IPS-18a (cell line): ENCODE measurements around the gene TBC1D8.

ENCODE experiments used
- H3K27ac ChIP-seq: one replicate; pipeline ENCODE4 v1.5.1; 2013; ENCODE audit warnings: low read length
- H3K27me3 ChIP-seq: one replicate; pipeline ENCODE4 v1.6.1; 2013; ENCODE audit warnings: mild to moderate bottlenecking, low read length; ENCODE audit not compliant: control insufficient read depth, insufficient read depth
- H3K36me3 ChIP-seq: one replicate; pipeline ENCODE4 v1.6.1; 2013; ENCODE audit warnings: low read depth, low read length; ENCODE audit not compliant: control insufficient read depth
- H3K4me1 ChIP-seq: one replicate; pipeline ENCODE4 v1.6.1; 2013; ENCODE audit warnings: low read depth, low read length; ENCODE audit not compliant: control insufficient read depth
- H3K4me3 ChIP-seq: one replicate; pipeline ENCODE4 v1.5.1; 2013; ENCODE audit warnings: low read length
- H3K9ac ChIP-seq: one replicate; pipeline ENCODE4 v1.6.1; 2013; ENCODE audit warnings: mild to moderate bottlenecking, low read length, moderate library complexity
- H3K9me3 ChIP-seq: one replicate; pipeline ENCODE4 v1.6.1; 2013; ENCODE audit warnings: low read depth, low read length; ENCODE audit not compliant: control insufficient read depth

Gene TBC1D8

DNA sequence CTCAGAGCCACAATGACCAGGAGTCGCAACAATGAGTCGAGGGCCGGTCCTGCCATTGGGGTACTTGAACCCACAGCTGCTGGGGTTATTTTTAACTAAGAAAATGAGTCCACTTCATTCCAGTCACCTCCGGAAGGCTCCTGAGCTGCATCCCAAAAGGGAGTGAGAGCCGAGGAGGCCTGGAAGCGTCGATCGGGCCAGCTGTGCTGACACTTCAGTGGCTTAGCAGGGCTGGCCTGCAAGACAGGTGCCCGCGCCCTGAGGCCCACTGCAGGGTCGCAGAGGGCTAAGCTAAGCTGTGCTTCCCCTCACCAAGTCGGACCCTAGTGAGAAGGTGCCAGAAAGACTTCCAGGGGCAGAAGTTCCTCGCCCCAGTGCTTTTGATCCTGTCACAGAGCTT lies 21.1 kb downstream of the TBC1D8 start:
- Histone ChIP-seq H3K4me3 (no peak overlapping the region), H3K27ac (no peak overlapping the region), H3K9ac (no peak overlapping the region), H3K36me3 (no peaks in the 10 kb centered on the region), H3K27me3 (no peaks in the 10 kb centered on the region), H3K4me1 (peaks cover under 1% of the 10 kb centered on the region), H3K9me3 (no peaks in the 10 kb centered on the region)

DNA sequence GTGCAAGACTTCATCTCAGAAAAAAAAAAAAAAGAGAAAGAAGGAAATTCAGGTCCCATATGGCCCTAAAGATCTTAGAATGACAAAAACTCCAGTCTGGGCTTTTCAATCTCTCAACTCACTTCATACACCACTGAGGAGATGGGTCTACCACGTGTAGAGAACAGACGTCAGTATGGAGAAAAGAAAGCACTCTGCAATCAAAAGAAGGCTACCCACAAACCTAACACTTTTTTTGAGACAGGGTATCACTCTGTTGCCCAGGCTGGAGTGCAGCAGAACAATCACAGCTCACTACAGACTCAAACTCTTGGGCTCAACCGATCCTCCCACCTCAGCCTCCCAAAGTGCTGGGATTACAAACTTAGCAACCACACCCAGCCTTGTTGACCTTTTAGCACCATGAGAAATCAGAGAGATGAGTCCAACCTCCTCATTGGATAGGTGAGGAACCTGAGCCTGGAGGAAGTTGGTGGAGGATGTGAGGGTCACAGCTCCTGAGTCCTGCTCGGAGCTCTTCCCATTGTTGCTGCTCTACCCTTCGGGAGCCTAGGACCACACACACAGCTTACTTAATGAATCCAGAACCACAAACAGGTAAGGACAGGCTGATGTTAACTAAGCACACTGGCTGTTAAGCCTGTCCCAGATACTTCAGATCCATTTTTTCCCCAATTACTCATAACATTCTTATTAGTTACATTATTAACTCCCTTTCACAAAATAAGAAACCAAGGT lies 23.7 kb downstream of the TBC1D8 start:
- no peaks in the 10 kb centered on the region for H3K27me3 ChIP-seq
- peaks cover 8% of the 10 kb centered on the region for H3K4me1 ChIP-seq
- H3K9ac ChIP-seq = no peak overlapping the region
- H3K27ac ChIP-seq = no peak overlapping the region
- H3K9me3 ChIP-seq = no peaks in the 10 kb centered on the region
- H3K36me3 ChIP-seq = no peaks in the 10 kb centered on the region
- H3K4me3 ChIP-seq = no peak overlapping the region

DNA sequence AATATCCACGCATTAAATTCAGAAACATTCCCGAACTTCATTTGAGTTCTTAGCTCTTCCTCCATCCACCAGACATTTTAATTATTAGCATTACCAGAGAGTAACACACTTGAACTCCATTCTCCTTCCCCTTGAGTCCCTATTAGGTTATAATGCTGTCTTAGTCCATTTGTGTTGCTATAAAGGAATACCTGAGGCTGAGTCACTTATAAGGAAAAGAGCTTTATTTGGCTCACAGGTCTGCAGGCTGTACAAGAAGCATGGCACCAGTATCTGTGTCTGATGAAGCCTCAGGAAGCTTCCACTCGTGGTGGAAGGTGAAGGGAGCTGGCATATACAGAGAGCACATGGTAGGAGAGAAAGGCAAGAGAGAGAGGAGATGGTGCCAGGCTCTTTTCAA lies 25.4 kb downstream of the TBC1D8 start:
- Histone ChIP-seq H3K27ac (no peak overlapping the region), H3K27me3 (no peaks in the 10 kb centered on the region), H3K36me3 (no peaks in the 10 kb centered on the region), H3K4me3 (no peak overlapping the region), H3K9ac (no peak overlapping the region), H3K4me1 (peaks cover 8% of the 10 kb centered on the region), H3K9me3 (no peaks in the 10 kb centered on the region)

DNA sequence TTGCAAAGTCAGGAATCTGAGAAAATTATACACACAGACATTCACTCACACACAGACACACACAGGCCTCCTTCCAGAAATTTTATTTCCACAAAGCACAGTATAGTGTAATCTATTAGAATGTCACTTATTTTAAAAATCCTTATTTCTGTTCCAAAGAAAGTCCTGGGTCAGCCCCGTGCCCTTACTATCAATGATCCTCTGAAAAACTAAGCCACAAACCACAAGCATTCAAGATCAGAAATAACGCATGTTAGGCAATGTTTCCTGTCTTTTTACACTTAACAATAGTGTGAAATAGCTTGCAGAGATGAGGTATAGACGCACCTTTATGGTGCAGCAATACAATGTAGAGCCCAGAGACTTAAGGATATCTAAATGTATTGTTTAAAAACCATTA lies 25.8 kb downstream of the TBC1D8 start:
- H3K36me3 ChIP-seq = no peaks in the 10 kb centered on the region
- H3K9me3 ChIP-seq = no peaks in the 10 kb centered on the region
- no peak overlapping the region for H3K9ac ChIP-seq
- no peak overlapping the region for H3K4me3 ChIP-seq
- H3K27ac ChIP-seq = no peak overlapping the region
- no peaks in the 10 kb centered on the region for H3K27me3 ChIP-seq
- H3K4me1 ChIP-seq = peaks cover 8% of the 10 kb centered on the region

DNA sequence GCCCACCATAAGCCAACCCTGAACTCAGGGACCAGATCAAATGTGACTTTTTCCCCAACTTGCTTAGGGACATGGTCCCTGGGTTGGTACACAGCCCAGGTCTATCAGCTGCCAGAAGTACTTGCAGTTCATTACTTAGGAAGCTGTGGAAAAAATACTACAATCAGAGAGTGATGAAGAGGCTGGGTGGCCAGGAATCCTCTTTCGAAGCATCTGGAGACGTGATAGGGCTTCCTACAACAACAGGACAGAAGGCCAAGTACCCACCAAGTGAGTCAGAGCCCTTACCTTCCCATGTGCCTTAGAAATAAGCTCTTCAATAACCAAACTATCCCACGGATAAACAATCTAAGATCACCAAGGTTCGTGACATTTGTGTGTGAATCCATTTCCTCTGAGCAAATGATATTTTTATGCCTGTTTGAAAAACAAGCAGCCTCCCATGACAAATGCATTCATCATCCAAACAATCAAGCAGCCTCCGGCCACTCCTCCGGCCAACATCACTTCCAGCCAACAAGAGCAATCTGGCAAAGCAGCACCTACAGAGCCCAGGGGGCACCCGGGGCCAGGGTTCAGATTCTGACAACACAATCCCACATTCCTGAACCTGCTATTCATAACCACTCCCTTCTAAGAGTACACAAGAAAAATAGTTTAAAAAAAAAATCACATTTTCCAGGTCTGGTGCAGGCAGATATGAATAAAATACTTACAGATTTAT lies 26.4 kb downstream of the TBC1D8 start:
- Histone ChIP-seq H3K36me3 (no peaks in the 10 kb centered on the region), H3K9ac (no peak overlapping the region), H3K27ac (no peak overlapping the region), H3K4me3 (no peak overlapping the region), H3K27me3 (no peaks in the 10 kb centered on the region), H3K4me1 (peaks cover 8% of the 10 kb centered on the region), H3K9me3 (no peaks in the 10 kb centered on the region)

DNA sequence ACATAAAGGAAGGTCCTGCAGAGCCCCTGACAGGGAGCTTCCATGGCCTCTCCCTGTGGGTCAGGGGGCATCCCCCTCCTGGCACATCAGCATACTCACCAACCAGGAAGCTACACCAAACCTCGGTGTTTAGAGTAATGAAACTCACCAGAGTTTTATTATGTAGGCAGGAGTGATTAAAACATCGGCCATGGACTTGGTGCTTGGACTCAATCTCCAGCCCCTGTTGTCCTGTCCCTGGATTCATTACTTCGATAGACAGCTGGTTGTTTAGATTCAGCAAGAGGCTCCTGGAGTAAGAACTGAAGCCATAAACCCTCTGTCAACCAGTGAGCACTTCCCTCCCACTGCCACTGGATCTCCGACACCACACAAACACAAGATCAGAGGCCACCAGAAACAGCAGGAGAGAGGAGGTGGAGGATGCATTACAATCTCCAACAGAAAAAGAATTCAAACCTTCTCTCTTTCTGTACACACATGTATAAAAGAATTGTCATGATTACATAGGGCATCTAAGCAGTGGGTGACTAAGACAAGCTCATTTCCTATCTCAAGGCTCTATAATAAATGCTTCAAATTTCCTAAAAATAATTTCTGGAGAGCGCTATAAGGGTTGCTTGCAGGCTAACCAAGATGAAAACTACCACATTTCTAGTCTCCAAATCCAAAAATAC lies 27.2 kb downstream of the TBC1D8 start:
- Histone ChIP-seq H3K9ac (no peak overlapping the region), H3K27ac (no peak overlapping the region), H3K27me3 (no peaks in the 10 kb centered on the region), H3K4me1 (peaks cover 8% of the 10 kb centered on the region), H3K36me3 (no peaks in the 10 kb centered on the region), H3K4me3 (no peak overlapping the region), H3K9me3 (no peaks in the 10 kb centered on the region)

DNA sequence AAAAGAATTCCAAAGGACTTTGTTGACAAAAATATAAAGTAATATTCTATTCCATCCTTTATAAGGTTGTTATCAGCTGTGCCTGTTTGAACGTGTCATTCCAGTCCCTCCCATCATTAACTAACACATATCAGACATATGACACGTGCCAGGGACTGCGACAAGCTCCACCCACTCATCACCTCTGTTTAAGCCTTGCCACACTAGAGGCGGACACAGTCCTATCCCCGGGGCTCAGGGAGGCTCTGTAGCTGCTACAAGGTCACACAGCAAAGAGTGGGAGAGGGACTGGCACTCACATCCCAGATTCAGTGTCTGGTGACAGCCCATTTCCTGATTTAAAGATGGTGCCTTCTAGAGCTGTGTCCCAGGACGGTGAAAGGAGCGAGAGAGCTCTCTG lies 30.0 kb downstream of the TBC1D8 start:
- Histone ChIP-seq H3K27me3 (no peaks in the 10 kb centered on the region), H3K36me3 (no peaks in the 10 kb centered on the region), H3K9me3 (no peaks in the 10 kb centered on the region), H3K27ac (no peak overlapping the region), H3K9ac (no peak overlapping the region), H3K4me1 (peaks cover 8% of the 10 kb centered on the region), H3K4me3 (no peak overlapping the region)

DNA sequence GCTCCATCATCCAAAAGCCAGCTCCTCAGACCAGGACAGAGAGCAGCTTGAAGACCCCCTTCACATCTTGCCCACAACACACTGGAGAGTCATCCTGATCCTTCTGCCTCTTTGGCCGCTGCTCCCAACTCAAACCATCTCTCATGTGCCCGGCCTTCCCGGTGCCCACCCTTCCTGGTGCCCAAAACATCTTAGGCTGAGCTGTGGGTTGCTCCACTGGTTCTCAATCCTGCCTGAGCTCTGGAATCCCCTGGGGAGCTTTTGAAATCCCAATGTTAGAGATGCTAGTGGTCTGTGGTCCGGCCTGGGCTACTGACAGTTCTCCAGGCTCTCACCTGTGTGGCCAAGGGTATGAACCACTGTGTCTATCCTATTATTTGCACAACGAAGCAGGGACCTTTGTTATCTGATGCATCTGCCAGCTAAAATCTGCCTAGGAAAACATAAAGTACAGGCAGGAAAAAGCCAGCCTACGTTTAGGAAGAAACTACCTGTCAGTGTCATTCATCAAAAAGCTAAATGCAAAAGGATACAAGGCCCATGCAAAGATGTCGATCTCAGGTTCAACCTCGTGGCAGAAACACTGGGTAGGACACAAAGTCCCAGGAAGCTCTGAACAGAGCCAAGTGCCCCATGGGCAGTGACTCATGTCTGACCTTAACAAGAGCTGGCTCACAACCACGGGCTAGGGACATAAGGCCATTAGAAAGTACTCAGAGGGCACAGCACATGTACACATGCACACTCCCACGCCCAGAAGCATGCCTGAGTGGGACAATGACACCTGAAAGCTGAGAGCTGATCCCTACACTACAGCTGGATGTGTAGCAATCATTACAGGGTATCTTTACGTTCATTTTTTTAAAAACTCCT lies 30.8 kb downstream of the TBC1D8 start:
- Histone ChIP-seq H3K27ac (no peak overlapping the region), H3K4me3 (no peak overlapping the region), H3K4me1 (peaks cover 11% of the 10 kb centered on the region), H3K9ac (no peak overlapping the region), H3K27me3 (no peaks in the 10 kb centered on the region), H3K36me3 (no peaks in the 10 kb centered on the region), H3K9me3 (no peaks in the 10 kb centered on the region)

DNA sequence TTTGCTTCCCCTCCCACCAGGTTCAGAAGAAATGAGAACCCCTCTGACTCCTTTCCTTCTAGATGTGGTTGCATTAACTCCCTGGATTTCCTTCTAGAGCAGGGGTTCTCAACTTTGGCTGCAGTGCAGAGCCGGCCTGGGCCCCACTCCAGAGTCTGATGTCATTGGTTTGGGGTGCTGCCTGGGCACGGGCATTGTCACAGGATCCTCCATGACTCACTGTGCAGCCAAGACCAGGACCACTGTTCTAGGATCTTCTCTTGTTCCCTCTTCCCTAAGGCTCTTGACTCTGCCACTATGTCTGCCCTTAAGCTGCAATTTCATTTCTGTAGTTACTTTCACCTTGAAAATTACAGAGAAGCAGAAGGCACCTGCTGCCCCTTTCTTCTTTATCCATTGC lies 31.8 kb downstream of the TBC1D8 start:
- no peak overlapping the region for H3K27ac ChIP-seq
- H3K36me3 ChIP-seq = no peaks in the 10 kb centered on the region
- H3K4me3 ChIP-seq = no peak overlapping the region
- peaks cover 20% of the 10 kb centered on the region for H3K4me1 ChIP-seq
- no peaks in the 10 kb centered on the region for H3K9me3 ChIP-seq
- H3K9ac ChIP-seq = no peak overlapping the region
- H3K27me3 ChIP-seq = no peaks in the 10 kb centered on the region

DNA sequence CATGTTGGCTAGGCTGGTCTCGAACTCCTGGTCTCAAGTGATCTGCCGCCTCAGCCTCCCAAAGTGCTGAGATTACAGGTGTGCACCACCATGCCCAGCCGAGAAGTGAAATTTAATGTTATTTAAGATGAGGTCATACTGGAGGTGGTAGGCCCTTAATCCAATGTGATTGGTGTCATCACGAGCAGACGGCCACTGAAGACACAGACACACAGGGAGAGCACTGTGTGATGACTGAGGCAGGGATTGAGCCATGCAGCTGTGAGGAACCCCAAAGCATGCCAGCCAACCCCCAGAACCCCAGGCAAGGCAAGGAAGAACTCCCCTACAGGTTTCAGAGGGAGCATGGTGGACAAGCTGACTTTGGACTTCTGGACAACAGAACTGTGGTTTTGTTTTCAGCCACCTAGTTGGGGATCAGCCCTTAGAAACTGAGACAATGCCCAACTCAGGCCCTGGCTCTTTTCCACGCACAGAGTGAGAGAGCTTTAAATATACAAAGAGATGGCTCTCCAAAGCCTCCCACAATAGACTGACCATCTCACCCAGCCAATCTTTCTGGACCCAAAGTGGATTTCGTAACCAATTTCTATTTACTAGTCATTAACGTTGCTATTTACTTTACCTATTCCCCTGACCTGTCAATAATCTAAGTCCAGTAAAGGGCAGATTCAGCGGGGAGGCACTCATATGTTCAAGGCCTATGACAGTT lies 34.2 kb downstream of the TBC1D8 start:
- H3K36me3 ChIP-seq = no peaks in the 10 kb centered on the region
- no peak overlapping the region for H3K4me3 ChIP-seq
- H3K27ac ChIP-seq = no peak overlapping the region
- no peaks in the 10 kb centered on the region for H3K27me3 ChIP-seq
- peaks cover 36% of the 10 kb centered on the region for H3K4me1 ChIP-seq
- H3K9me3 ChIP-seq = no peaks in the 10 kb centered on the region
- no peak overlapping the region for H3K9ac ChIP-seq

DNA sequence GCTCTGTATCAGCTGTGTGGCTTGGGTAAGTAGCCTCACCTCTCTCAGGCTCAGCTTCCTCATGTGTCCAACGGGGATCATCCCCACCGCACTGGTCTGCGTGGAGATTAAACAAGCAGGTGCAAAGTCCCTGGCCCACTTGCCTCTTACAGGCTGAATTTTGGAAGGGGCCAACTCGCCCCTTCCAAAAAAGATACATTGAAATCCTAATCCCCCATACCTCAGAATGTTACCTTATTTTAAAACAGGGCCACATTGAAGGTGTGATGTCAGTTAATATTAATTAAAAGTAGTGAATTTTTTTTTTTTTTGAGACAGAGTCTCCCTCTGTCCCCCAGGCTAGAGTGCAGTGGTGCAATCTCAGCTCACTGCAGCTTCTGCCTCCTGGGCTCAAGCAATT lies 34.8 kb downstream of the TBC1D8 start:
- Histone ChIP-seq H3K27me3 (no peaks in the 10 kb centered on the region), H3K9ac (no peak overlapping the region), H3K4me1 (peaks cover 37% of the 10 kb centered on the region), H3K4me3 (no peak overlapping the region), H3K36me3 (no peaks in the 10 kb centered on the region), H3K27ac (no peak overlapping the region), H3K9me3 (no peaks in the 10 kb centered on the region)
